Measurements from ENCODE around the gene ASB8. TPM values are rescaled to one million over a fixed set of nuclear protein-coding genes. Genes with fewer than 3 reads are reported as not detected.

ASB8 gene
- total RNA-seq, 3 donors from 2014 or later (not counting 1 experiment from before 2014, with no cell fraction given), result 62.9 to 73.8 (median 71.3) TPM

DNA sequence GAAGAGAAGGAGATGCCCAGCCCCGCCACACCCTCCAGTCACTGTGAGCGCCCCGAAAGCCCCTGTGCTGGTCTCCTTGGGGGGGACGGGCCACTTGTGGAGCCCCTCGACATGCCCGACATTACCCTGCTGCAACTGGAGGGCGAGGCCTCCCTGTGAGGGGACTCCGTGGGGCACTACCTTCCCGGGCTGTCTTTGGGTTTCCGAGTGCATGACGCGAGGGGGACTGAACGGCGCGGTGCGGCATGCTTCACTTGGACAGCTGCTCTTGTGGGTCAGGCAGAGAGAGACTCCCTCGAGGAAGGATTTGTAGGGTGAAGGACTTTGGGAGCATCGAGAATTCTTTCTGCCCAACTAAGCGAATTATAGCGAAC, 27.2 kb upstream of the ASB8 start:
- peak in 1 of 2 donors; percentile 21 for DNase-seq
- intact Hi-C loops (cut with micrococcal nuclease), result loop anchor here (10.0 kb wide), 1 partner anchor 270 kb away; no protein-coding TSS in a partner anchor

DNA sequence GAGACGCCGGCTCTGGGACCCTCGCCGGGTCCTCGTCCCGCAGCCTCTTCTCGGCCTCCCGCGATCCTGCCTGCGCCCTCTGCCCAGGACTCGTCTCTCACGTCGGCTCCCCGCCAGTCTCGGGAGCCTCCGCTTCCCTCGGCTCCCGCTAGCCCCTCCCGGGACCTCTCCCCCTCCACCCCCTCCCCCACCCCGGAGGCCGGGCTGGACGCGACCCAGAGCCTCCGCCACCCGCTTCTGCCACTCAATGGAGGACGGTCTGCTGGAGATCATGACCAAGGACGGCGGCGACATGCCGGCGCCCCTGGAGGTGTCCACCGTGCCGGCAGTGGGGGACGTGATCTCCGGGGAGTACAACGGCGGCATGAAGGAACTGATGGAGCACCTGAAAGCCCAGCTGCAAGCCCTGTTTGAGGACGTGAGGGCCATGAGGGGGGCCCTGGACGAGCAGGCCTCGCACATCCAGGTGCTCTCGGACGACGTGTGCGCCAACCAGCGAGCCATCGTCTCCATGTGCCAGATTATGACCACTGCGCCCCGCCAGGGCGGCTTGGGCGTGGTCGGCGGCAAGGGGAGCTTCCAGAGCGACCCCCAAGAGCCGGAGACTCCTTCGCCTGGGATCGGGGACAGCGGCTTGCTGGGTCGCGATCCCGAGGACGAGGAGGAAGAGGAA, 26.7 kb upstream of the ASB8 start:
- Mint-ChIP-seq H3K27ac (peak overlapping the region in 1 of 2 donors; percentile 89), H3K9me3 (no peaks in the 10 kb centered on the region), H3K4me1 (peaks cover 18 to 23% of the 10 kb centered on the region in 2 donors), H3K36me3 (no peaks in the 10 kb centered on the region), H3K4me3 (peak overlapping the region; percentile 91), H3K27me3 (ENCODE audit: low read depth in 2 of 2) (peaks cover 44% of the 10 kb centered on the region in 2 donors)
- Histone ChIP-seq H3K27ac (ENCODE audit: low read length) (no peak overlapping the region), H3K36me3 (ENCODE audit: control insufficient read depth, insufficient read depth, low read length) (no peaks in the 10 kb centered on the region), H3K4me3 (ENCODE audit: low read length) (peak overlapping the region; percentile 66), H3K27me3 (ENCODE audit: control insufficient read depth, insufficient read depth, low read length) (peaks cover 29% of the 10 kb centered on the region), H3K4me1 (ENCODE audit: control insufficient read depth, insufficient read depth, low read length) (peaks cover 18% of the 10 kb centered on the region), H3K9me3 (ENCODE audit: control insufficient read depth, insufficient read depth, low read length) (no peaks in the 10 kb centered on the region)
- TF ChIP-seq, protein P1, sequence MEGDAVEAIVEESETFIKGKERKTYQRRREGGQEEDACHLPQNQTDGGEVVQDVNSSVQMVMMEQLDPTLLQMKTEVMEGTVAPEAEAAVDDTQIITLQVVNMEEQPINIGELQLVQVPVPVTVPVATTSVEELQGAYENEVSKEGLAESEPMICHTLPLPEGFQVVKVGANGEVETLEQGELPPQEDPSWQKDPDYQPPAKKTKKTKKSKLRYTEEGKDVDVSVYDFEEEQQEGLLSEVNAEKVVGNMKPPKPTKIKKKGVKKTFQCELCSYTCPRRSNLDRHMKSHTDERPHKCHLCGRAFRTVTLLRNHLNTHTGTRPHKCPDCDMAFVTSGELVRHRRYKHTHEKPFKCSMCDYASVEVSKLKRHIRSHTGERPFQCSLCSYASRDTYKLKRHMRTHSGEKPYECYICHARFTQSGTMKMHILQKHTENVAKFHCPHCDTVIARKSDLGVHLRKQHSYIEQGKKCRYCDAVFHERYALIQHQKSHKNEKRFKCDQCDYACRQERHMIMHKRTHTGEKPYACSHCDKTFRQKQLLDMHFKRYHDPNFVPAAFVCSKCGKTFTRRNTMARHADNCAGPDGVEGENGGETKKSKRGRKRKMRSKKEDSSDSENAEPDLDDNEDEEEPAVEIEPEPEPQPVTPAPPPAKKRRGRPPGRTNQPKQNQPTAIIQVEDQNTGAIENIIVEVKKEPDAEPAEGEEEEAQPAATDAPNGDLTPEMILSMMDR (IDR thresholded peaks at IDR 0.05), result no peak
- intact Hi-C loops (cut with micrococcal nuclease), result loop anchor here (10.0 kb wide), 1 partner anchor 271 kb away; no protein-coding TSS in a partner anchor
- 5% methylated on average over 61 of the region's 61 CpGs for WGBS (ENCODE audit: insufficient coverage)
- ATAC-seq (peak in 2 of 3 donors; percentile 11 to 17), DNase-seq (peak in 1 of 2 donors; percentile 49)

More for the DNA sequence above, 27.2 kb upstream of the ASB8 start:
- TF ChIP-seq, protein P1 (IDR thresholded peaks at IDR 0.05), result no peak
- no peak overlapping the region for H3K4me3 ChIP-seq (ENCODE audit: low read length)
- H3K4me3 Mint-ChIP-seq, result peak overlapping the region; percentile 54
- H3K9me3 Mint-ChIP-seq, result no peaks in the 10 kb centered on the region
- peaks cover 18% of the 10 kb centered on the region for H3K4me1 ChIP-seq (ENCODE audit: control insufficient read depth, insufficient read depth, low read length)
- no peaks in the 10 kb centered on the region for H3K36me3 ChIP-seq (ENCODE audit: control insufficient read depth, insufficient read depth, low read length)
- ATAC-seq, result no peak
- peaks cover 18 to 23% of the 10 kb centered on the region in 2 donors for H3K4me1 Mint-ChIP-seq
- WGBS (ENCODE audit: insufficient coverage), result 21% methylated on average over 20 of the region's 20 CpGs
- H3K27ac Mint-ChIP-seq, result peak overlapping the region in 1 of 2 donors; percentile 89
- H3K27ac ChIP-seq (ENCODE audit: low read length), result no peak overlapping the region
- H3K27me3 Mint-ChIP-seq (ENCODE audit: low read depth in 2 of 2), result peaks cover 42 to 45% of the 10 kb centered on the region in 2 donors
- H3K36me3 Mint-ChIP-seq, result no peaks in the 10 kb centered on the region
- peaks cover 29% of the 10 kb centered on the region for H3K27me3 ChIP-seq (ENCODE audit: control insufficient read depth, insufficient read depth, low read length)
- no peaks in the 10 kb centered on the region for H3K9me3 ChIP-seq (ENCODE audit: control insufficient read depth, insufficient read depth, low read length)

DNA sequence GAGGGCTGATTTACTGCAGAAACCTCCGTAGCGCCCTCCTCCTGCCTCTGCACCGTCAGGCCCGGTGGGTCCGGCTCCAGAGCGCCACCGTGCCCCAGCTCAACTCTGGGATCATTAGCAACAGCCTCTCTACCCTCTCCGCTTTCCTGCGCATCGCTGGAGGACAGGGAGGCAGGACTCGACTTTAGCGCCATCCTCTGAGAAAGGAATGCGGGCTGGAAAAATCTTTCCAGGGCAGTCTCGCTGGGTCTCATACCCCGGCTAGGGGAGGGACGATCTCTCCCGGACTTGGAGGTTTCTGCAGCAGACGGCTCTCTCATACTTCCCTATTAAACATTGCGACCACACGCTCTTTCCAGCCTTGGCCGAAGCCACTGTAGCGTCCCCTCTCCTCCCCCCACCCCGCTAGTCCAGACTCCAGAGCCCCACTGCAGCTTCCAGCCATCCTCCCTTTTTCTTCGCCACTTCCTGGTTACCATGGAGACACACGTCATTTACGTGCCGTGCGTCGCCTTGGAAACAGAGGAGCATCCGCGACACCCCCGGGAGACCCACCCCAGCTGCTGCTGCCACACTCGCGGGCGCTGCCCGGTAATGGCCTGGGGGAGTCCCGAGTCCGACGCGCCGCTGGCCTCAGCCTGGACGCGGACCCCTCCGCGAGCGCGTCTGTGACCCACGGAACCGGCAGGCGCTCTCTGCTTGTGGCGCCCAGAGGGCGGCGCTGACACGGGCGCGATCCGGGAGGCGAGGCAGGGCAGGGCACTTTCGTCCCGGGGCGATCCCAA, 26.0 kb upstream of the ASB8 start, which contains the start of gene CCDC184:
CCDC184 (plus strand) TSS at position 554 of the 785 bp plus-strand sequence. CDS start 479 bp downstream, outside the sequence.
- Mint-ChIP-seq H3K9me3 (no peaks in the 10 kb centered on the region), H3K36me3 (no peaks in the 10 kb centered on the region), H3K4me1 (peaks cover 18 to 23% of the 10 kb centered on the region in 2 donors), H3K4me3 (peak within 1 kb of the TSS; percentile 91), H3K27ac (peak within 1 kb of the TSS; percentile 24 to 89), H3K27me3 (ENCODE audit: low read depth in 2 of 2) (peaks cover 48 to 52% of the 10 kb centered on the region in 2 donors)
- Histone ChIP-seq H3K36me3 (ENCODE audit: control insufficient read depth, insufficient read depth, low read length) (no peaks in the 10 kb centered on the region), H3K27ac (ENCODE audit: low read length) (peak within 1 kb of the TSS; percentile 40), H3K9me3 (ENCODE audit: control insufficient read depth, insufficient read depth, low read length) (no peaks in the 10 kb centered on the region), H3K4me1 (ENCODE audit: control insufficient read depth, insufficient read depth, low read length) (peaks cover 18% of the 10 kb centered on the region), H3K27me3 (ENCODE audit: control insufficient read depth, insufficient read depth, low read length) (peaks cover 29% of the 10 kb centered on the region), H3K4me3 (ENCODE audit: low read length) (peak within 1 kb of the TSS; percentile 66)
- DNase-seq, result peak; percentile 63 to 92
- peak; percentile 74 to 79 (median 74) for ATAC-seq
- TF ChIP-seq, protein P1 (IDR thresholded peaks at IDR 0.05), result peak; percentile 52
- under 1% methylated on average over 61 of the region's 61 CpGs for WGBS (ENCODE audit: insufficient coverage)
- intact Hi-C loops (cut with micrococcal nuclease), result loop anchor here (10.0 kb wide), 1 partner anchor 272 kb away; no protein-coding TSS in a partner anchor

Measured in natural killer cell (primary cell).